ENCODE measurements around the gene ADPGK.

DNA sequence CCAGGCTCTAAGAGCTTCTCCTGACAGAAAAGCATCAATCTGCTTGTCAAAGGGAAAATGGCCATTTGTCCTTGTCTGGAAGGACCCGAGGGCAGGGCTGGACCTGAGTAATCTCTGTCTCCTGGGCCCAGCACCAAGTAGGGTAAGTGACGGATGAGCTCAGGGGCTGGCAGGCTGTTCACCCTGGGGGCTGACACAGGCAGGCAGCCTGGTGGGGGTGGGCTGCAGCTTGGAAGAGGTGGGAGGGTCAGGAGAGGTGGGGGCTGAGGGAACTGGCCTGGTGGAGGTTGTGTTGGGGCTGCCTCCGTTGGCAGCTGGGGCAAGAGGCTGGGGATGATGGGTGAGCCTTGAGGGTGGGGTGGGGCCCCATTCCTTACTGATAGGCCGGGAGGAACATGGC lies 42.3 kb upstream of the ADPGK start:
- TF ChIP-seq, protein P1, sequence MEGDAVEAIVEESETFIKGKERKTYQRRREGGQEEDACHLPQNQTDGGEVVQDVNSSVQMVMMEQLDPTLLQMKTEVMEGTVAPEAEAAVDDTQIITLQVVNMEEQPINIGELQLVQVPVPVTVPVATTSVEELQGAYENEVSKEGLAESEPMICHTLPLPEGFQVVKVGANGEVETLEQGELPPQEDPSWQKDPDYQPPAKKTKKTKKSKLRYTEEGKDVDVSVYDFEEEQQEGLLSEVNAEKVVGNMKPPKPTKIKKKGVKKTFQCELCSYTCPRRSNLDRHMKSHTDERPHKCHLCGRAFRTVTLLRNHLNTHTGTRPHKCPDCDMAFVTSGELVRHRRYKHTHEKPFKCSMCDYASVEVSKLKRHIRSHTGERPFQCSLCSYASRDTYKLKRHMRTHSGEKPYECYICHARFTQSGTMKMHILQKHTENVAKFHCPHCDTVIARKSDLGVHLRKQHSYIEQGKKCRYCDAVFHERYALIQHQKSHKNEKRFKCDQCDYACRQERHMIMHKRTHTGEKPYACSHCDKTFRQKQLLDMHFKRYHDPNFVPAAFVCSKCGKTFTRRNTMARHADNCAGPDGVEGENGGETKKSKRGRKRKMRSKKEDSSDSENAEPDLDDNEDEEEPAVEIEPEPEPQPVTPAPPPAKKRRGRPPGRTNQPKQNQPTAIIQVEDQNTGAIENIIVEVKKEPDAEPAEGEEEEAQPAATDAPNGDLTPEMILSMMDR (IDR thresholded peaks at IDR 0.05), result no peak
- TF ChIP-seq ZFX (IDR thresholded peaks at IDR 0.05; ENCODE audit: borderline replicate concordance), result no peak
